HG02588 (cell line): Measurements from ENCODE around the gene ARHGAP15.

Source experiments
- ATAC-seq: cut with Tn5 transposase; IDR thresholded peaks from one replicate; pipeline ENCODE4 v1.9.1; 2021; ENCODE audit warnings: mild to moderate bottlenecking, moderate library complexity; ENCODE audit not compliant: unreplicated experiment

Gene ARHGAP15

DNA sequence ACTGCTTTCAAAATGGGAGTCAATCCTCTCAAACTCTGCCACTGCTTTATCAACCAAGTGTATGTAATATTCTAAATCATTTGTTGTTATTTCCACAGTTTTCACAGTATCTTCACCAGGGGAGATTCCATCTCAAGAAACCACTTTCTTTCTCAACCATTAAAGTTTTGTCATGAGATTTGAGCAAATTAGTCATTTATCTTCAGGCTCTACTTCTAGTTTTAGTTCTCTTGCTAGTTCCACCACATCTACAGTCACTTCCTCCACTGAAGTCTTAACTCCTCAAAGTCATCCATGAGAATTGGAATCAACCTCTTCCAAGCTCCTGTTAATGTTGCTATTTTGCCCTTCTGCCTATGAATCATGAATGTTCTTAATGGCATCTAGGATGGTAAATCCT, 545.8 kb downstream of the ARHGAP15 start:
- no peak for ATAC-seq

DNA sequence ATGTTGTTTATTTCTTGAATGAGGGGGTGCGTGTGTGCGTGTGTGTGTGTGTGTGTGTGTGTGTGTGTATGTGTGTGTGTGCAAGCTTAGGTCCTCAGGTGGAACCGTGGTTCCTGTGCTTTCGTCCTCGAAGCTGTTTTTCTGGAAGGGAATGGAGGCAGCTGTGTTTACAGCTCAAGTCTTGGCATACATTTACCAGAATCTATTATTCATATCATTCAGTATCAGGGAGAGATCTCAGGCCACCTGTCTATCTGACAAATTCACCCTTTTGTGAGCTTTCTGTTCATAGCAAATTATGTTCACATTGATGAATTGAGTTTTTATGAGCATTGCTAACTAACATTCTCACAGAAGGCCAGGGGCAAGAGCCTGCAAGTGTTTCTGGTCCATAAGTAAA, 550.4 kb downstream of the ARHGAP15 start:
- ATAC-seq = no peak

DNA sequence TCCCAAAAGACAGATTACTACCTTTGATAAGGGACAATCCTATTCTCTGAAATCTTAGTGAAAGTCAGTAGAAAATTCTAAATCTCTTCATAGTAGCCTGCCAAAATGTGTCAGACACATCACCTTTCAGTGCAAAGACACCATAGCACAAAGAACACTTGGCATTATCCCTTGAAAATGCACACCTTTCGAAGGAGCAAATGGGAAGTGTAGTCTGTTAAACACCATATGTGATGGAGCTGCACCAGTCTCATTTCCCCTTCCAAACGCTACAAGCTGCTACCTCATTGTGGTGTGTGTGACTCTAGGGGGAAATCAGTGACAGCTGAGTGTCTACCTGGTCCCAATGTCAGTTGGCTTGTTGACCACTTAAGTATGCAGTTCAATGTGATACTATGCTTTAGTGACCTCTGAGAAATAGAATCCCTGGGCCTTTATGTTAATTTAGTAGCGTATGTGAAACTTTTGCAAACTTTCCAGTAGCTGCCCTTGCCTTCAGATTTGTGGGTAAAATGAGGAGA, 551.7 kb downstream of the ARHGAP15 start:
- ATAC-seq = no peak

GRCh38 chr2:143682436-143683055, 553.3 kb downstream of the ARHGAP15 start:
- ATAC-seq = no peak

DNA sequence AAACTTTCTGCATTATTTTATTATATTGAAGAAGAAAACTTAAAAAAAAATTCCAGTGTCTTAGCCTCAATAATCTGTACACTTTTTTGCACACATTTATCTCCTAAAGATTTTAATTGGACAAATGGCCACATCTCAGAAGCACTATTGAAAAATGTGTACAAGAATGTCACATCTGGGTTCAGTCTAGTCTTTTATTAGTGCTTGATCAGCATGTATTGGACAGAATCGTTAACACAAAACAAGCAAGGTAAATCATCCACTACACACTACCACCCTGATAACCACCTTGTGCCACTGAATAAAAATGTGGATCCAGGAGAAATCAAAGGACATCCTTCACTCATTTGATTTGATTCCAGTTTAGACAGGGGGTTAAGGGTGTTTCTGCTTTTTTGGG, 554.8 kb downstream of the ARHGAP15 start:
- no peak for ATAC-seq

DNA sequence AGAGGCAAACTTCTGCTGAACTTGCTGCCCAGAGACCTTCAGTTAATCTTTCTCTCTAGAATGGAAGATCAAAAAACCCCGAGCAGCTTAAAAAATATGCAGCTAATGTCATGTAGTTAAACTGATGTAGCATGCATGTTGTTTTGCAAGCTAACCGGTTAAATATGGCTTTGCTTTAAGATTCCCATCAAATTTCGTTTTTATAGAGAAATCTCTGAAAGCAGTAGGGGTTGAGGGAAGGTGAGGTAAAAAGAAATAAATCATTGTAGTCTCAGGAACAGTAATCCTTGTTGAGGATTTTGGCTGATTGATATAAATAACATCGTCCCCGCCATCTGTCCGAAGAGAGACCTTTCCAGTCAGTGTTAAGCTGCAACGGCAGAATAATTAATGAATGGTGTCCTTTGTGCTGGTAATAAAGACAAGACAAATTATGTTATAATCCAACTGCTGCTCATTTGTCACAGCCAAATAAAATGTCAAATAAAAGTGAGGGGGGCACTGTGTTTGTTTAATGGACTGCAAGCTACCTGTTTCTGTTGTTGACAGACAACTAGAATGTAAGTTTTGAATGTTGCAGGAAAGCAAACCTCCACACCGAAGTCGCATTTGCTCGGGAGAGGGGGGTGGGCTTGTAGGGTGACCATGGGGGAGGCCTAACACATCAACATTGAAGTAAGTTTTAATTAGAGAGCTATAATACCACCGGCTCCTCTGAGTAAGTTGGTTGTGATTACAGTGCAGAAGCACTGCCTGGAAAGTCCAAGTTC, 555.5 kb downstream of the ARHGAP15 start:
- ATAC-seq = no peak

- ATAC-seq = no peak
Measured at GRCh38 chr2:143685421-143686078, 556.3 kb downstream of the ARHGAP15 start.

- ATAC-seq = no peak
Measured at GRCh38 chr2:143686585-143687164, 557.5 kb downstream of the ARHGAP15 start.

DNA sequence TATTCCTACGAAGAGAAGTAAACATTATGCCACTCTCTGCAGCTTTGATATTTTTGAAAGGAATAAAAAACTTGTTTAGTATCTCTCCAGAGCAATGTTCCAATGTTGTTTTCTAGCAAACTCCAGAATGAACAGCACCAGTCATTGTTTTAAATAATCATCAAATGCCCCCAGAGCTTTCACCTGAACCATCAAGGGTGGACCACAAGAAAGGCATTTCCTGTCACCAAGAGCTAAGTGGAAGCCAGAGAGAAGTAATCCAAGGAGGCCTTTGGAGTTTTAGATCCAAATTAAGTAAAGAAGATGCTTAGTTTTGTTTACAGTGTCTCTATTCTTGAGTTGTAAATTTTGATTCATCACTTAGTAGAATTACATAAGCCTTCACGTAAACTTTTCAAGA, 559.0 kb downstream of the ARHGAP15 start:
- ATAC-seq = no peak

GRCh38 chr2:143688815-143689214, 559.6 kb downstream of the ARHGAP15 start:
- ATAC-seq = no peak

GRCh38 chr2:143689541-143689940, 560.3 kb downstream of the ARHGAP15 start:
- no peak for ATAC-seq

- no peak for ATAC-seq
Measured at GRCh38 chr2:143690235-143690634, 561.0 kb downstream of the ARHGAP15 start.

GRCh38 chr2:143691121-143691520, 561.9 kb downstream of the ARHGAP15 start:
- ATAC-seq = no peak

DNA sequence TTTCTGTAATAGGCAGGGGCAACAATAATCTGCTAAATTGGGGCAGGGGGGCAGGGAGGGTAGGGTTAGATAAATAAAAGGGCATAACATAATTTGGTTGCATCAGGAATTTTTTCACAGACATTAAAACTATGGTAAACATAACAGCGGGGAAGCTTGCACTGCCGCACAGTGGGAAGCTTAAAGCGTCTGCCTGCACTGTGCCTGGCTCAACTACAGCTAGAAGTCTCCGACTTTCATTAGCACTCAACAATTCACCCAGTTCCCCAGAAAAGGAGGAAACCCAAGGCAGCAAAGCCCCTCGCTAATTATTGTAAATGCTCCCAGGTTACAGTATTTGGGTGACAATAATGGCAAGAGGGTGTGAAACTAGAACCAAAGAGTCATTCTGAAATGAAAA, 562.9 kb downstream of the ARHGAP15 start:
- no peak for ATAC-seq

- ATAC-seq = no peak
Measured at GRCh38 chr2:143692967-143693366, 563.7 kb downstream of the ARHGAP15 start.

- ATAC-seq = no peak
Measured at GRCh38 chr2:143694335-143694734, 565.1 kb downstream of the ARHGAP15 start.

- ATAC-seq = peak; percentile 61
Measured at GRCh38 chr2:143696651-143697050, 567.4 kb downstream of the ARHGAP15 start.

DNA sequence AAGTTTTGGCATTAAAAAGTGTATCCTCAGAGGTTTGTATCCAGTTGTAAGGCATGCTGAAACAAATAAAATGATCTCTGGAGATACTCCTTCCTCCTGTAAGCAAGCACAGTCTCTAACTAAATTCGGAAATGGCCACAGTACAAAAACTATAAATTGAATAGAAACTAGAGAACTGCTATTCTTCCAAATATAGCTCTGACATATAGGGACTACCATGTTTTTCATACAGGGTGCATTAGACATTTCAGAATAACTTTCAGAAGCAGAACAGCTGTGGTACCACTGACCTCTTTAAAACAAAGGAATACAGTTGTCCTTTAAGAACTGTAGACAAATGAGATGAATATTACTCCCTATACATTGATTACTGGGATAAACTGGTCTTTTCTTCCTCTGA, 568.5 kb downstream of the ARHGAP15 start:
- peak; percentile 38 for ATAC-seq

DNA sequence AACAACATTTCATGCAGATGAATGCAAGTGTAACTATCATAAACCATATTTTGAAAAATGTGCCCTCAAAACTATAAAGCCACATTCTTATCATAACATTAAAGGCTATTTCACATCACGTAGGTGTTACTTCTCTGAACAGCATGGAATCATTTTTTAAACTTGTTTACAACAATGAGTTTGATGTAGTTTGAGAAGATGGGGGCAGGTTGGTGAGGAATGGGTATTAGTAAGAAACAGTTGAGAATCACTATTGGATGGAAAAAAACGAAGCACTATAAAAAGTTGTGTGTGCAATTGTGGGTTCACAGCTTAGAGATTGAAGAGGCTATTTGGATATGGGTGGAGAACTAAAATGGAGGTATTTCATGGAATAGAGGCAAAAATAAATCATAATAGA, 569.1 kb downstream of the ARHGAP15 start:
- ATAC-seq = no peak

DNA sequence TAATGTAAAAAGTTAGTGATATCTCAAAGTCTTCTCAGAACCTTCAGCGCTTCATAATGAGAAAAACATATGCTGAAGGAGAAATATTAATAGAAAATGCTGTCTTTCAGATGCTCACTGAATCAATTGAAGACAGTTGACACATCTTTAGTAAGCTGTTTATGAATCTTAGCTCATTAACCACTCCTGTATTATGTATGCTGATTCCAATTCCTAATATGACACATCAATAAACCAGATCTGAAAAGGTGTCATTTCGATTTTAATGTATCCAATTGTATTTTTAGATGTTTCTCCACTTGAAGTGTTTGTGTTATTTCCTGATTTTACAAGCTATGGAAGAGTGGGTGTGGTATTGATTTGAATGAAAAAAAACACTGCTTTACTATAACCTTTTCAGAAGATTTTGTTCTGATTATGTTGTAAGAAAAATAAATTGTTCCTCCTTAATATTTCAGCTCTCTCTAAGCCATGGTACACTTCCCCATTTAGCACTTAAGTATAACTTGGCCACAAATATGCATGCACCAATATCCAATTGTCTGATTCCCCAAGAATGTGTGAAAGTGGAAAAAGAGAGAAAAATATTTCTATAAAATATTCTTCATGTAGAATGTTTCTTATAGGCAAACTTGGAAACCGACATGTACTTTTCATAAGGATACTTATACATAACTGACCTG, 569.8 kb downstream of the ARHGAP15 start:
- no peak for ATAC-seq

DNA sequence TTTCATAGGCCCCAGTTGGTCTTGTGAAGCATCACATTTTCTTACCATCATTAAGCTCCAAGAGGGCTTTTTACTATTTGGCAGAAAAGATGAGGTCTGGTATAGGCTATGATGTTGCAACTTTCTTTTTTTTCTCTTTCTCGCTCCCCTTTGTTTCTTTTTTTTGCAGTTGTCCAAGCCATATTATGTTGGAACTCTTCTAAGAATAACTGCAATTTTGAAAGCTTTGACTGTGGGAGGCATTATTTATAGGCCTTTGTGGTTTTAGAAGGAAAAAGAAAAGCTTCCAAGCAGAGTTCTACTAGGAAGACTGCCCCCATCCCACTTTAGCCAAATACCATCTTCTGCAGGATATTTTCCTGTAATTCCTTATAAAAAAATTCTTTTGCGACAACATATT, 571.6 kb downstream of the ARHGAP15 start:
- ATAC-seq = no peak
